ENCODE results near the gene LGALS9. TPM values are rescaled to one million over a fixed set of nuclear protein-coding genes. Genes with fewer than 3 reads are reported as not detected.

Gene LGALS9
- total and polyA plus RNA-seq, 9 of the 15 experiments (the other 6 are each of a cell fraction or from before 2014, with no cell fraction given): 0.45 to 6.9 (median 2.8) TPM

GRCh38 chr17:27602721-27603420 is 28.1 kb upstream of the LGALS9 start (continued):
- TF ChIP-seq CREB5 (CRISPR knock-in tag; IDR thresholded peaks at IDR 0.05): no peak
- TF ChIP-seq ZNF354B (CRISPR knock-in tag; IDR thresholded peaks at IDR 0.05): no peak
- TF ChIP-seq TAL1 (IDR thresholded peaks at IDR 0.05): peak; percentile 94
- TF ChIP-seq HDAC1 (IDR thresholded peaks at IDR 0.05): peak in 1 of 2 experiments; percentile 66; a peak in 1 of 4 replicates
- peak; percentile 84 for TF ChIP-seq ZNF644 (tag; IDR thresholded peaks at IDR 0.05; ENCODE audit: low read depth)
- TF ChIP-seq, protein P1, sequence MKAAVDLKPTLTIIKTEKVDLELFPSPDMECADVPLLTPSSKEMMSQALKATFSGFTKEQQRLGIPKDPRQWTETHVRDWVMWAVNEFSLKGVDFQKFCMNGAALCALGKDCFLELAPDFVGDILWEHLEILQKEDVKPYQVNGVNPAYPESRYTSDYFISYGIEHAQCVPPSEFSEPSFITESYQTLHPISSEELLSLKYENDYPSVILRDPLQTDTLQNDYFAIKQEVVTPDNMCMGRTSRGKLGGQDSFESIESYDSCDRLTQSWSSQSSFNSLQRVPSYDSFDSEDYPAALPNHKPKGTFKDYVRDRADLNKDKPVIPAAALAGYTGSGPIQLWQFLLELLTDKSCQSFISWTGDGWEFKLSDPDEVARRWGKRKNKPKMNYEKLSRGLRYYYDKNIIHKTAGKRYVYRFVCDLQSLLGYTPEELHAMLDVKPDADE (conservative IDR thresholded peaks at IDR 0.05; ENCODE audit: control insufficient read depth, low read depth, low read length): peak; percentile 57; the same call in 1 of the 2 replicates
- TF ChIP-seq ZBTB26 (CRISPR knock-in tag; IDR thresholded peaks at IDR 0.05): peak; percentile 71; the same call in 1 of the 2 replicates
- no peak for TF ChIP-seq CHD4 (IDR thresholded peaks at IDR 0.05; ENCODE audit: insufficient read depth, insufficient replicate concordance, low read depth, low read length, poor library complexity, severe bottlenecking)
- TF ChIP-seq PML (IDR thresholded peaks at IDR 0.05; ENCODE audit: low read length): peak; percentile 90
- TF ChIP-seq CHD7 (IDR thresholded peaks at IDR 0.05; ENCODE audit: low read depth, low read length): no peak
- no peak for TF ChIP-seq ESRRB (CRISPR knock-in tag; IDR thresholded peaks at IDR 0.05; ENCODE audit: borderline replicate concordance)
